ENCODE data around the gene HDAC9. TPM values are rescaled to one million over a fixed set of nuclear protein-coding genes. Genes with fewer than 3 reads are reported as not detected.

Gene HDAC9
- polyA plus RNA-seq, 3 donors = 41.7 to 51.2 (median 44.2) TPM

DNA sequence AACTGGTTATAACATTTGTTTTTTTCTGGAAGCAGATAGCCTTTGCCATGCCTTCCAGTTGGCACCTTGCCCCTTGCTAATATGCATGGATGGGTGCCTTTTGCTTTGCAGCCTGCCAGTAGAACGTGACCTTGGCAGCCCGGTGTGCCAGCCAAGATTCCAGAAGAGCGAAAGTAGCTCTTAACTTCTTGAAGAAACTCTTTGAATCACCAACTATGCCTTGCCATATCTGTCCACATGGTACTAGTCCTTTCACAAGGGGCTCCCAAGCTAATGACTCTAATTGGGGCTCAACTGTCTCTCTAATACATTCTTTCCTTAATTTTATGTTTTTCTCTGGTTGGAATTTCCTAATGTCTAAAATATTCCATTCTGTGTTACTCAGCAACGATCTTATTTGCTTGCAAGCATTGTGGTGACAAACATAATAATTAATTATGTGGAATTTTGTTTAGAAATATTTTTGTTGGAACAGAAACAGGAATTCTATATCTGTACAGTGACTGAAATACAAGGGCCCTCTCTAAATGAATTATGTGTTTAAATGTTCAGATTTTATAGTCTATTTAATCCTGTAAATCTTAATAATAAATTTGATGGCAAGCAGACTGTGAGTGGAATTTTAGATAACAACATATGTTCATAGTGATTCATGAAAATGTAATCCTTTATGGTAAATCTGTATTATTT lies 45.8 kb downstream of the HDAC9 start:
- Histone ChIP-seq H3K9ac (ENCODE audit: insufficient read depth, low read length, poor library complexity, severe bottlenecking) (no peak overlapping the region), H4K20me1 (ENCODE audit: insufficient read depth, low read length) (peaks cover 19% of the 10 kb centered on the region), H3K4me1 (ENCODE audit: control insufficient read depth in 1 of 2, insufficient read depth in 2 of 2, low read length in 2 of 2) (no peaks in the 10 kb centered on the region), H3K27ac (ENCODE audit: low read depth in 1 of 2, low read length in 2 of 2) (no peak overlapping the region), H3K79me2 (ENCODE audit: insufficient read depth, low read length) (no peaks in the 10 kb centered on the region), H3K4me3 (replicated peaks in 1 of 3; ENCODE audit: low read depth in 2 of 3, low read length in 3 of 3) (no peak overlapping the region), H2AFZ (ENCODE audit: insufficient read depth, low read depth, low read length, poor library complexity, severe bottlenecking) (no peak overlapping the region), H3K4me2 (replicated peaks; ENCODE audit: extremely low read depth, low read length, poor library complexity, severe bottlenecking) (no peak overlapping the region), H3K9me3 (replicated peaks in 1 of 2; ENCODE audit: control insufficient read depth in 1 of 2, insufficient read depth in 1 of 2, low read length in 2 of 2) (no peaks in the 10 kb centered on the region), H3K27me3 (ENCODE audit: control insufficient read depth in 2 of 2, insufficient read depth in 2 of 2, low read length in 2 of 2) (no peaks in the 10 kb centered on the region), H3K36me3 (replicated peaks in 1 of 2; ENCODE audit: control insufficient read depth in 1 of 2, insufficient read depth in 2 of 2, low read length in 2 of 2) (peaks cover 10 to 17% of the 10 kb centered on the region in 2 donors)
- 100% methylated on average over 3 of the region's 4 CpGs for WGBS (ENCODE audit: insufficient coverage)
- TF ChIP-seq, protein P1, sequence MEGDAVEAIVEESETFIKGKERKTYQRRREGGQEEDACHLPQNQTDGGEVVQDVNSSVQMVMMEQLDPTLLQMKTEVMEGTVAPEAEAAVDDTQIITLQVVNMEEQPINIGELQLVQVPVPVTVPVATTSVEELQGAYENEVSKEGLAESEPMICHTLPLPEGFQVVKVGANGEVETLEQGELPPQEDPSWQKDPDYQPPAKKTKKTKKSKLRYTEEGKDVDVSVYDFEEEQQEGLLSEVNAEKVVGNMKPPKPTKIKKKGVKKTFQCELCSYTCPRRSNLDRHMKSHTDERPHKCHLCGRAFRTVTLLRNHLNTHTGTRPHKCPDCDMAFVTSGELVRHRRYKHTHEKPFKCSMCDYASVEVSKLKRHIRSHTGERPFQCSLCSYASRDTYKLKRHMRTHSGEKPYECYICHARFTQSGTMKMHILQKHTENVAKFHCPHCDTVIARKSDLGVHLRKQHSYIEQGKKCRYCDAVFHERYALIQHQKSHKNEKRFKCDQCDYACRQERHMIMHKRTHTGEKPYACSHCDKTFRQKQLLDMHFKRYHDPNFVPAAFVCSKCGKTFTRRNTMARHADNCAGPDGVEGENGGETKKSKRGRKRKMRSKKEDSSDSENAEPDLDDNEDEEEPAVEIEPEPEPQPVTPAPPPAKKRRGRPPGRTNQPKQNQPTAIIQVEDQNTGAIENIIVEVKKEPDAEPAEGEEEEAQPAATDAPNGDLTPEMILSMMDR (IDR thresholded peaks at IDR 0.05) = no peak
- no peak overlapping the region for H3K4me3 Mint-ChIP-seq
- peaks cover 20 to 24% of the 10 kb centered on the region in 2 donors for H3K36me3 Mint-ChIP-seq
- peaks cover 0 to 1% (median 0%) of the 10 kb centered on the region in 7 donors for H3K9me3 Mint-ChIP-seq
- no peaks in the 10 kb centered on the region for H3K27me3 Mint-ChIP-seq (ENCODE audit: low read depth in 3 of 3)
- peak overlapping the region in 1 of 7 donors; percentile 54 for H3K27ac Mint-ChIP-seq
- no peak for DNase-seq
- peaks cover 4% of the 10 kb centered on the region for H3K4me1 Mint-ChIP-seq
- intact Hi-C loops (cut with micrococcal nuclease) = no loop called here

DNA sequence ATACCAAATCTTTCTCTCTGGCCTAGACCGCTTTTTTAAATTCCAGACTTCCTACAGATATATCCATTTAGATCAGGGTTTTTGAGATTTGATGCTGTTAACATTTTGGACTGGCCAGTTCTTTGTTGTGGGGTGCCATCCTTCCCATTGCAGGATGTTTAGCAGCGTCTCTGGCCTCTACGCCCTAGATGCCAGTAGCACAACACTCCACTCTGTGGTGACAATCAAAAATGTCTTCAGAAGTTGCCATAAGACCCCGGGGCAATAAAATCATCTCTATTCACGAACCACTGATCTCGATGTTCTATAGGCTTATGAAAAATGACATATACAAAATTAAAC lies 46.3 kb downstream of the HDAC9 start:
- WGBS (ENCODE audit: insufficient coverage) = 100% methylated on average over 2 of the region's 6 CpGs
- H3K9me3 Mint-ChIP-seq = peaks cover 0 to 1% (median 0%) of the 10 kb centered on the region in 7 donors
- Histone ChIP-seq H3K27me3 (ENCODE audit: control insufficient read depth in 2 of 2, insufficient read depth in 2 of 2, low read length in 2 of 2) (no peaks in the 10 kb centered on the region), H3K9ac (ENCODE audit: insufficient read depth, low read length, poor library complexity, severe bottlenecking) (no peak overlapping the region), H3K9me3 (replicated peaks in 1 of 2; ENCODE audit: control insufficient read depth in 1 of 2, insufficient read depth in 1 of 2, low read length in 2 of 2) (no peaks in the 10 kb centered on the region), H3K4me2 (replicated peaks; ENCODE audit: extremely low read depth, low read length, poor library complexity, severe bottlenecking) (no peak overlapping the region), H2AFZ (ENCODE audit: insufficient read depth, low read depth, low read length, poor library complexity, severe bottlenecking) (no peak overlapping the region), H3K27ac (ENCODE audit: low read depth in 1 of 2, low read length in 2 of 2) (no peak overlapping the region), H3K79me2 (ENCODE audit: insufficient read depth, low read length) (no peaks in the 10 kb centered on the region), H3K36me3 (replicated peaks in 1 of 2; ENCODE audit: control insufficient read depth in 1 of 2, insufficient read depth in 2 of 2, low read length in 2 of 2) (peaks cover 10 to 17% of the 10 kb centered on the region in 2 donors), H3K4me3 (replicated peaks in 1 of 3; ENCODE audit: low read depth in 2 of 3, low read length in 3 of 3) (no peak overlapping the region), H3K4me1 (ENCODE audit: control insufficient read depth in 1 of 2, insufficient read depth in 2 of 2, low read length in 2 of 2) (no peaks in the 10 kb centered on the region), H4K20me1 (ENCODE audit: insufficient read depth, low read length) (peaks cover 19% of the 10 kb centered on the region)
- H3K4me1 Mint-ChIP-seq = peaks cover 4% of the 10 kb centered on the region
- no peak overlapping the region for H3K4me3 Mint-ChIP-seq
- H3K27ac Mint-ChIP-seq = peak overlapping the region in 1 of 7 donors; percentile 54
- intact Hi-C loops (cut with micrococcal nuclease) = no loop called here
- TF ChIP-seq, protein P1 (IDR thresholded peaks at IDR 0.05) = no peak
- H3K36me3 Mint-ChIP-seq = peaks cover 20 to 25% of the 10 kb centered on the region in 2 donors
- no peak for DNase-seq
- H3K27me3 Mint-ChIP-seq (ENCODE audit: low read depth in 3 of 3) = no peaks in the 10 kb centered on the region
